GM23338 (cell line): ENCODE measurements around the gene FRYL. TPM values are rescaled to one million over a fixed set of nuclear protein-coding genes. Genes with fewer than 3 reads are reported as not detected.

ENCODE experiments used
- ATAC-seq: fragments of 200-7000 bp; cut with Tn5 transposase; 3 replicates; pipeline ENCODE4 v1.9.1; 2020
- DNase-seq: peaks from one replicate; pipeline ENCODE4 v3.0.0-alpha.2; 2015; ENCODE audit warnings: low spot score
- H2AFZ ChIP-seq: fragments of 200-600 bp; sonication (generic); 2 replicates; pipeline ENCODE4 v1.8.0; 2016; ENCODE audit warnings: antibody characterized with exemption, mild to moderate bottlenecking, moderate library complexity
- H3F3A ChIP-seq: fragments of 200-600 bp; sonication (generic); replicated peaks from 2 replicates; pipeline ENCODE4 v1.8.0; 2017; ENCODE audit warnings: antibody characterized with exemption, mixed run types, low read depth
- H3K27ac ChIP-seq: fragments of 200-600 bp; sonication (generic); 2 replicates; pipeline ENCODE4 v1.6.1; 2016; ENCODE audit warnings: low read depth
- H3K27me3 ChIP-seq: fragments of 200-600 bp; sonication (generic); 2 replicates; pipeline ENCODE4 v1.8.0; 2016; ENCODE audit warnings: mild to moderate bottlenecking, mixed run types, moderate library complexity; ENCODE audit not compliant: insufficient read depth
- H3K36me3 ChIP-seq: fragments of 200-600 bp; sonication (generic); 2 replicates; pipeline ENCODE4 v1.8.0; 2016; ENCODE audit warnings: mild to moderate bottlenecking; ENCODE audit not compliant: insufficient read depth
- H3K4me1 ChIP-seq: fragments of 200-600 bp; sonication (generic); 2 replicates; pipeline ENCODE4 v1.8.0; 2016; ENCODE audit warnings: mild to moderate bottlenecking, moderate library complexity; ENCODE audit not compliant: insufficient read depth
- H3K4me2 ChIP-seq: fragments of 200-600 bp; sonication (generic); 2 replicates; pipeline ENCODE4 v1.7.1; 2017; ENCODE audit warnings: mixed run types
- H3K4me3 ChIP-seq: fragments of 200-600 bp; sonication (generic); 2 replicates; pipeline ENCODE4 v1.6.1; 2016; ENCODE audit warnings: mixed run types
- H3K79me2 ChIP-seq: fragments of 200-600 bp; sonication (generic); replicated peaks from 2 replicates; pipeline ENCODE4 v1.8.0; 2017; ENCODE audit warnings: mild to moderate bottlenecking; ENCODE audit not compliant: insufficient read depth
- H3K9me2 ChIP-seq: fragments of 200-600 bp; sonication (generic); 2 replicates; pipeline ENCODE4 v1.8.0; 2017; ENCODE audit not compliant: insufficient read depth
- H4K20me1 ChIP-seq: fragments of 200-600 bp; sonication (generic); replicated peaks from 2 replicates; pipeline ENCODE4 v1.8.0; 2017; ENCODE audit warnings: mild to moderate bottlenecking; ENCODE audit not compliant: insufficient read depth
- H3K27ac Mint-ChIP-seq: 2 replicates; pipeline ENCODE4 v1.8.0; 2020; ENCODE audit warnings: inconsistent platforms, mild to moderate bottlenecking, moderate library complexity, mixed read lengths
- H3K27me3 Mint-ChIP-seq: 3 replicates; pipeline ENCODE4 v1.8.0; 2022; ENCODE audit warnings: low read depth, mild to moderate bottlenecking, moderate library complexity, mixed read lengths, inconsistent platforms; ENCODE audit not compliant: insufficient read depth, poor library complexity
- H3K36me3 Mint-ChIP-seq: 3 replicates; pipeline ENCODE4 v1.8.0; 2021; ENCODE audit warnings: low read depth, mild to moderate bottlenecking, inconsistent platforms, moderate library complexity, mixed read lengths
- H3K4me1 Mint-ChIP-seq: 3 replicates; pipeline ENCODE4 v1.8.0; 2020; ENCODE audit warnings: mild to moderate bottlenecking, inconsistent platforms, mixed read lengths
- H3K4me3 Mint-ChIP-seq: 3 replicates; pipeline ENCODE4 v1.8.0; 2021; ENCODE audit warnings: moderate library complexity, mild to moderate bottlenecking, inconsistent platforms, mixed read lengths
- H3K9me3 Mint-ChIP-seq: 3 replicates; pipeline ENCODE4 v1.8.0; 2020; ENCODE audit warnings: moderate library complexity, mild to moderate bottlenecking, inconsistent platforms, mixed read lengths
- EZH2 ChIP-seq: fragments of 200-600 bp; sonication (generic); IDR thresholded peaks from one replicate; pipeline ENCODE4 v1.8.0; 2017; ENCODE audit warnings: antibody characterized with exemption, mild to moderate bottlenecking, low read depth; ENCODE audit not compliant: unreplicated experiment
- JUNB ChIP-seq: IDR thresholded peaks from one replicate; pipeline ENCODE4 v1.6.1; 2016; ENCODE audit warnings: antibody characterized with exemption; ENCODE audit not compliant: unreplicated experiment
- ZNF114 ChIP-seq: fragments of 250-450 bp; sonication (Bioruptor Pico); IDR thresholded peaks from 2 replicates; pipeline ENCODE4 v1.5.0; 2020; ENCODE audit warnings: mild to moderate bottlenecking, moderate library complexity
- ZNF331 ChIP-seq: fragments of 250-450 bp; sonication (Bioruptor Pico); IDR thresholded peaks from 2 replicates; pipeline ENCODE4 v1.5.0; 2020; ENCODE audit warnings: low read depth, mild to moderate bottlenecking, moderate library complexity
- polyA plus RNA-seq: library from polyadenylated mRNA; unstranded; fragments of >200 nt; fragmentation: Nextera tagmentation; extraction: Ambion mirVana; gene quantifications from 2 replicates; pipeline ENCODE4 v1.2.1, GENCODE V29; 2016
- total RNA-seq: library from RNA; depleted of rRNA; stranded (reverse); fragments of >200 nt; shearing (Covaris generic); gene quantifications from 2 replicates; pipeline ENCODE4 v1.2.3, GENCODE V29; 2014
- TF ChIP-seq, protein P1 (sequence below): IDR thresholded peaks from one replicate; pipeline ENCODE4 v1.6.1; 2018; ENCODE audit warnings: antibody characterized with exemption; ENCODE audit not compliant: unreplicated experiment
- TF ChIP-seq, protein P2 (sequence below): IDR thresholded peaks from 2 replicates; pipeline ENCODE4 v1.6.1; 2016; ENCODE audit warnings: antibody characterized with exemption
- TF ChIP-seq, protein P3 (sequence below): fragments of 250-450 bp; sonication (Bioruptor Pico); IDR thresholded peaks from 2 replicates; pipeline ENCODE4 v1.5.0; 2020; ENCODE audit warnings: mild to moderate bottlenecking, moderate library complexity

FRYL gene
- total and polyA plus RNA-seq, 2 experiments from 2014 or later, result 30.7 to 53.3 TPM

DNA sequence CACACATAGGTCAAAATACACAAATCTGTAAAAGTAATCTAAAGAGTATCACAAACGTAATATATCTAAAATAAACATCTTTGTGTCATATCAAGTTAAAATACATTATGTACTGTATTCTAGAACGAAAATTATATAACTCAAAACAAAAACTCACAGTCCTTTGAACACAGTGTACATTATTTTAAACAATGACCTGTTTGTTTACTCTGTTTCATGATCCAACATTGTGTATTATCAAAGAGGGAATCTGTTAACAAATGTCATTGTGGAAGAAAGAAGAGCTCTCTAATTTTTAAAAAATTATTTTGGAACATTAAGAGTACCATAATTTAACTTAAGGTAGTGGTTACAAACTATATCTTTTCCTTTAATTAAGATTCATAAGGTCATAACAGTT is 144.1 kb downstream of the FRYL start:
- Histone ChIP-seq H3K36me3 (no peaks in the 10 kb centered on the region), H3K4me1 (peaks cover 3% of the 10 kb centered on the region), H3K4me2 (no peak overlapping the region), H3K27ac (no peak overlapping the region), H4K20me1 (no peaks in the 10 kb centered on the region), H3K4me3 (no peak overlapping the region), H2AFZ (no peak overlapping the region), H3K9me2 (no peaks in the 10 kb centered on the region), H3K27me3 (no peaks in the 10 kb centered on the region), H3K79me2 (peaks cover 20% of the 10 kb centered on the region), H3F3A (no peaks in the 10 kb centered on the region)
- Mint-ChIP-seq H3K9me3 (no peaks in the 10 kb centered on the region; the same call in 1 of the 3 replicates), H3K27me3 (no peaks in the 10 kb centered on the region), H3K27ac (no peak overlapping the region), H3K36me3 (no peaks in the 10 kb centered on the region), H3K4me1 (peaks cover 8% of the 10 kb centered on the region), H3K4me3 (no peak overlapping the region)
- DNase-seq (no peak), ATAC-seq (no peak)
- no peak for TF ChIP-seq JUNB
- TF ChIP-seq, protein P1, sequence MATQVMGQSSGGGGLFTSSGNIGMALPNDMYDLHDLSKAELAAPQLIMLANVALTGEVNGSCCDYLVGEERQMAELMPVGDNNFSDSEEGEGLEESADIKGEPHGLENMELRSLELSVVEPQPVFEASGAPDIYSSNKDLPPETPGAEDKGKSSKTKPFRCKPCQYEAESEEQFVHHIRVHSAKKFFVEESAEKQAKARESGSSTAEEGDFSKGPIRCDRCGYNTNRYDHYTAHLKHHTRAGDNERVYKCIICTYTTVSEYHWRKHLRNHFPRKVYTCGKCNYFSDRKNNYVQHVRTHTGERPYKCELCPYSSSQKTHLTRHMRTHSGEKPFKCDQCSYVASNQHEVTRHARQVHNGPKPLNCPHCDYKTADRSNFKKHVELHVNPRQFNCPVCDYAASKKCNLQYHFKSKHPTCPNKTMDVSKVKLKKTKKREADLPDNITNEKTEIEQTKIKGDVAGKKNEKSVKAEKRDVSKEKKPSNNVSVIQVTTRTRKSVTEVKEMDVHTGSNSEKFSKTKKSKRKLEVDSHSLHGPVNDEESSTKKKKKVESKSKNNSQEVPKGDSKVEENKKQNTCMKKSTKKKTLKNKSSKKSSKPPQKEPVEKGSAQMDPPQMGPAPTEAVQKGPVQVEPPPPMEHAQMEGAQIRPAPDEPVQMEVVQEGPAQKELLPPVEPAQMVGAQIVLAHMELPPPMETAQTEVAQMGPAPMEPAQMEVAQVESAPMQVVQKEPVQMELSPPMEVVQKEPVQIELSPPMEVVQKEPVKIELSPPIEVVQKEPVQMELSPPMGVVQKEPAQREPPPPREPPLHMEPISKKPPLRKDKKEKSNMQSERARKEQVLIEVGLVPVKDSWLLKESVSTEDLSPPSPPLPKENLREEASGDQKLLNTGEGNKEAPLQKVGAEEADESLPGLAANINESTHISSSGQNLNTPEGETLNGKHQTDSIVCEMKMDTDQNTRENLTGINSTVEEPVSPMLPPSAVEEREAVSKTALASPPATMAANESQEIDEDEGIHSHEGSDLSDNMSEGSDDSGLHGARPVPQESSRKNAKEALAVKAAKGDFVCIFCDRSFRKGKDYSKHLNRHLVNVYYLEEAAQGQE, result no peak

DNA sequence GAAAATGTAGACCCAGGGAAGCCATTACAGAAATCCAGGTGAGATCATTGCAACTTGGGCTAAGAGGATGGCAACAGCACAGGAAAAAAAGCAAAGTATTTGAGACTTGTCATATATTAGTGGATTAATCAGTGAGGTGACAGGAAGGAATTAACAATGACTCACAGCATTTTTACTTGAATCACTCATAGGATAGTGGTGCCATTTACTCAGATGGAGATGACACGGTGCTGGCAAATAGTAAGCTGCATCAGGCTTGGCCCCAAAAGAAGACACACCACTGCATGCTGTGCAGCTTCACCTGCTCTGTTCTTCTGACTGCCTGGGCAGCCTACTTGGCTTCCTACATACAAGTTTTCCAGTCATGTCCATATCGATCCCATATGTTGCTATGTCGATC is 144.8 kb downstream of the FRYL start:
- Mint-ChIP-seq H3K4me1 (peaks cover 2% of the 10 kb centered on the region; the same call in 2 of the 3 replicates), H3K4me3 (no peak overlapping the region), H3K27ac (no peak overlapping the region), H3K9me3 (no peaks in the 10 kb centered on the region; the same call in 1 of the 3 replicates), H3K27me3 (no peaks in the 10 kb centered on the region), H3K36me3 (no peaks in the 10 kb centered on the region)
- DNase-seq (no peak), ATAC-seq (no peak)
- Histone ChIP-seq H2AFZ (no peak overlapping the region), H3K27ac (no peak overlapping the region), H4K20me1 (no peaks in the 10 kb centered on the region), H3K36me3 (no peaks in the 10 kb centered on the region), H3K4me1 (no peaks in the 10 kb centered on the region), H3K27me3 (no peaks in the 10 kb centered on the region), H3K4me2 (no peak overlapping the region), H3K9me2 (no peaks in the 10 kb centered on the region), H3K79me2 (peaks cover 19% of the 10 kb centered on the region), H3F3A (no peaks in the 10 kb centered on the region), H3K4me3 (no peak overlapping the region)
- TF ChIP-seq, protein P2, sequence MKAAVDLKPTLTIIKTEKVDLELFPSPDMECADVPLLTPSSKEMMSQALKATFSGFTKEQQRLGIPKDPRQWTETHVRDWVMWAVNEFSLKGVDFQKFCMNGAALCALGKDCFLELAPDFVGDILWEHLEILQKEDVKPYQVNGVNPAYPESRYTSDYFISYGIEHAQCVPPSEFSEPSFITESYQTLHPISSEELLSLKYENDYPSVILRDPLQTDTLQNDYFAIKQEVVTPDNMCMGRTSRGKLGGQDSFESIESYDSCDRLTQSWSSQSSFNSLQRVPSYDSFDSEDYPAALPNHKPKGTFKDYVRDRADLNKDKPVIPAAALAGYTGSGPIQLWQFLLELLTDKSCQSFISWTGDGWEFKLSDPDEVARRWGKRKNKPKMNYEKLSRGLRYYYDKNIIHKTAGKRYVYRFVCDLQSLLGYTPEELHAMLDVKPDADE, result no peak
- TF ChIP-seq ZNF331 (no peak), JUNB (no peak), EZH2 (no peak), ZNF114 (CRISPR knock-in tag) (no peak)
- TF ChIP-seq, protein P1, result no peak
- TF ChIP-seq, protein P3, sequence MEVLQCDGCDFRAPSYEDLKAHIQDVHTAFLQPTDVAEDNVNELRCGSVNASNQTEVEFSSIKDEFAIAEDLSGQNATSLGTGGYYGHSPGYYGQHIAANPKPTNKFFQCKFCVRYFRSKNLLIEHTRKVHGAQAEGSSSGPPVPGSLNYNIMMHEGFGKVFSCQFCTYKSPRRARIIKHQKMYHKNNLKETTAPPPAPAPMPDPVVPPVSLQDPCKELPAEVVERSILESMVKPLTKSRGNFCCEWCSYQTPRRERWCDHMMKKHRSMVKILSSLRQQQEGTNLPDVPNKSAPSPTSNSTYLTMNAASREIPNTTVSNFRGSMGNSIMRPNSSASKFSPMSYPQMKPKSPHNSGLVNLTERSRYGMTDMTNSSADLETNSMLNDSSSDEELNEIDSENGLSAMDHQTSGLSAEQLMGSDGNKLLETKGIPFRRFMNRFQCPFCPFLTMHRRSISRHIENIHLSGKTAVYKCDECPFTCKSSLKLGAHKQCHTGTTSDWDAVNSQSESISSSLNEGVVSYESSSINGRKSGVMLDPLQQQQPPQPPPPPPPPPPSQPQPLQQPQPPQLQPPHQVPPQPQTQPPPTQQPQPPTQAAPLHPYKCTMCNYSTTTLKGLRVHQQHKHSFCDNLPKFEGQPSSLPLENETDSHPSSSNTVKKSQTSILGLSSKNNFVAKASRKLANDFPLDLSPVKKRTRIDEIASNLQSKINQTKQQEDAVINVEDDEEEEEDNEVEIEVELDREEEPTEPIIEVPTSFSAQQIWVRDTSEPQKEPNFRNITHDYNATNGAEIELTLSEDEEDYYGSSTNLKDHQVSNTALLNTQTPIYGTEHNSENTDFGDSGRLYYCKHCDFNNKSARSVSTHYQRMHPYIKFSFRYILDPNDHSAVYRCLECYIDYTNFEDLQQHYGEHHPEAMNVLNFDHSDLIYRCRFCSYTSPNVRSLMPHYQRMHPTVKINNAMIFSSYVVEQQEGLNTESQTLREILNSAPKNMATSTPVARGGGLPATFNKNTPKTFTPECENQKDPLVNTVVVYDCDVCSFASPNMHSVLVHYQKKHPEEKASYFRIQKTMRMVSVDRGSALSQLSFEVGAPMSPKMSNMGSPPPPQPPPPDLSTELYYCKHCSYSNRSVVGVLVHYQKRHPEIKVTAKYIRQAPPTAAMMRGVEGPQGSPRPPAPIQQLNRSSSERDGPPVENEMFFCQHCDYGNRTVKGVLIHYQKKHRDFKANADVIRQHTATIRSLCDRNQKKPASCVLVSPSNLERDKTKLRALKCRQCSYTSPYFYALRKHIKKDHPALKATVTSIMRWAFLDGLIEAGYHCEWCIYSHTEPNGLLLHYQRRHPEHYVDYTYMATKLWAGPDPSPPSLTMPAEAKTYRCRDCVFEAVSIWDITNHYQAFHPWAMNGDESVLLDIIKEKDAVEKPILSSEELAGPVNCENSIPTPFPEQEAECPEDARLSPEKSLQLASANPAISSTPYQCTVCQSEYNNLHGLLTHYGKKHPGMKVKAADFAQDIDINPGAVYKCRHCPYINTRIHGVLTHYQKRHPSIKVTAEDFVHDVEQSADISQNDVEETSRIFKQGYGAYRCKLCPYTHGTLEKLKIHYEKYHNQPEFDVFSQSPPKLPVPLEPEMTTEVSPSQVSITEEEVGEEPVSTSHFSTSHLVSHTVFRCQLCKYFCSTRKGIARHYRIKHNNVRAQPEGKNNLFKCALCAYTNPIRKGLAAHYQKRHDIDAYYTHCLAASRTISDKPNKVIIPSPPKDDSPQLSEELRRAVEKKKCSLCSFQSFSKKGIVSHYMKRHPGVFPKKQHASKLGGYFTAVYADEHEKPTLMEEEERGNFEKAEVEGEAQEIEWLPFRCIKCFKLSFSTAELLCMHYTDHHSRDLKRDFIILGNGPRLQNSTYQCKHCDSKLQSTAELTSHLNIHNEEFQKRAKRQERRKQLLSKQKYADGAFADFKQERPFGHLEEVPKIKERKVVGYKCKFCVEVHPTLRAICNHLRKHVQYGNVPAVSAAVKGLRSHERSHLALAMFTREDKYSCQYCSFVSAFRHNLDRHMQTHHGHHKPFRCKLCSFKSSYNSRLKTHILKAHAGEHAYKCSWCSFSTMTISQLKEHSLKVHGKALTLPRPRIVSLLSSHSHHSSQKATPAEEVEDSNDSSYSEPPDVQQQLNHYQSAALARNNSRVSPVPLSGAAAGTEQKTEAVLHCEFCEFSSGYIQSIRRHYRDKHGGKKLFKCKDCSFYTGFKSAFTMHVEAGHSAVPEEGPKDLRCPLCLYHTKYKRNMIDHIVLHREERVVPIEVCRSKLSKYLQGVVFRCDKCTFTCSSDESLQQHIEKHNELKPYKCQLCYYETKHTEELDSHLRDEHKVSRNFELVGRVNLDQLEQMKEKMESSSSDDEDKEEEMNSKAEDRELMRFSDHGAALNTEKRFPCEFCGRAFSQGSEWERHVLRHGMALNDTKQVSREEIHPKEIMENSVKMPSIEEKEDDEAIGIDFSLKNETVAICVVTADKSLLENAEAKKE, result no peak
